Activated naive CD4-positive, alpha-beta T cell treated with anti-CD3 and anti-CD28 coated beads for 36 hours (primary cell): ENCODE data around the gene PLEKHH2. TPM values are rescaled to one million over a fixed set of nuclear protein-coding genes. Genes with fewer than 3 reads are reported as not detected.

Experiments used
- CTCF ChIA-PET: fragments of 350-600 bp; sonication (Branson Sonifier 250); formaldehyde crosslinking; loops from one replicate; lab custom pipeline; 2021; ENCODE audit warnings: antibody characterized with exemption; lab: Charles Lee
- DNase-seq: peaks from one replicate; pipeline ENCODE4 v3.0.0-alpha.2; 2020
- H3K27ac Mint-ChIP-seq: one replicate; pipeline ENCODE4 v1.8.0; 2021; ENCODE audit warnings: mild to moderate bottlenecking, mixed read lengths
- H3K27me3 Mint-ChIP-seq: one replicate; pipeline ENCODE4 v1.8.0; 2021; ENCODE audit warnings: low read depth, mixed read lengths
- H3K36me3 Mint-ChIP-seq: one replicate; pipeline ENCODE4 v1.8.0; 2021; ENCODE audit warnings: low read depth, mixed read lengths
- H3K4me1 Mint-ChIP-seq: one replicate; pipeline ENCODE4 v1.8.0; 2021; ENCODE audit warnings: low read depth, mixed read lengths
- H3K4me3 Mint-ChIP-seq: one replicate; pipeline ENCODE4 v1.8.0; 2021; ENCODE audit warnings: mild to moderate bottlenecking, moderate library complexity, mixed read lengths
- H3K9me3 Mint-ChIP-seq: one replicate; pipeline ENCODE4 v1.8.0; 2021; ENCODE audit warnings: mixed read lengths
- intact Hi-C: fragments of 100-400 bp; cut with micrococcal nuclease; formaldehyde crosslinking; loops from one replicate; pipeline ENCODE4 v1.15.1; 2023
- total RNA-seq, 2 experiments: library from RNA; stranded (reverse); gene quantifications; one replicate each; pipeline ENCODE4 v1.2.3, GENCODE V29; 2021

PLEKHH2 gene
- total RNA-seq, 2 experiments from 2014 or later, result 0.64 to 0.72 TPM

- intact Hi-C loops, result no loop called here
- no peaks in the 10 kb centered on the region for H3K9me3 Mint-ChIP-seq
- no peak for DNase-seq
- no peaks in the 10 kb centered on the region for H3K27me3 Mint-ChIP-seq
- H3K27ac Mint-ChIP-seq, result no peak overlapping the region
- CTCF ChIA-PET, result interaction anchor here (0.7 kb wide), 1 partner anchor 634 kb away, joined by 3 read pairs; no protein-coding TSS in a partner anchor
- H3K4me1 Mint-ChIP-seq, result no peaks in the 10 kb centered on the region
- H3K36me3 Mint-ChIP-seq, result no peaks in the 10 kb centered on the region
- no peak overlapping the region for H3K4me3 Mint-ChIP-seq
Observed at GRCh38 chr2:43752302-43752701, 115.2 kb downstream of the PLEKHH2 start.

- Mint-ChIP-seq H3K9me3 (no peaks in the 10 kb centered on the region), H3K4me3 (no peak overlapping the region), H3K27ac (no peak overlapping the region), H3K36me3 (no peaks in the 10 kb centered on the region), H3K4me1 (no peaks in the 10 kb centered on the region), H3K27me3 (no peaks in the 10 kb centered on the region)
- intact Hi-C loops, result no loop called here
- CTCF ChIA-PET, result no interaction called here
- DNase-seq, result no peak
Observed at GRCh38 chr2:43754180-43754579, 117.1 kb downstream of the PLEKHH2 start.

GRCh38 chr2:43758739-43759138, 121.7 kb downstream of the PLEKHH2 start:
- H3K27ac Mint-ChIP-seq, result no peak overlapping the region

GRCh38 chr2:43759195-43759594, 122.1 kb downstream of the PLEKHH2 start:
- intact Hi-C loops, result no loop called here
- Mint-ChIP-seq H3K27ac (no peak overlapping the region), H3K36me3 (no peaks in the 10 kb centered on the region), H3K4me1 (peaks cover 3% of the 10 kb centered on the region), H3K4me3 (no peak overlapping the region), H3K27me3 (no peaks in the 10 kb centered on the region), H3K9me3 (no peaks in the 10 kb centered on the region)
- CTCF ChIA-PET, result no interaction called here
- DNase-seq, result no peak

More at GRCh38 chr2:43758739-43759138, 121.7 kb downstream of the PLEKHH2 start:
- no peak for DNase-seq
- H3K9me3 Mint-ChIP-seq, result no peaks in the 10 kb centered on the region
- no peaks in the 10 kb centered on the region for H3K36me3 Mint-ChIP-seq
- no peaks in the 10 kb centered on the region for H3K27me3 Mint-ChIP-seq
- H3K4me3 Mint-ChIP-seq, result no peak overlapping the region
- peaks cover 3% of the 10 kb centered on the region for H3K4me1 Mint-ChIP-seq
- CTCF ChIA-PET, result no interaction called here
- intact Hi-C loops, result no loop called here

- H3K4me3 Mint-ChIP-seq, result no peak overlapping the region
- H3K4me1 Mint-ChIP-seq, result peaks cover 12% of the 10 kb centered on the region
- H3K27ac Mint-ChIP-seq, result no peak overlapping the region
- no peaks in the 10 kb centered on the region for H3K27me3 Mint-ChIP-seq
- CTCF ChIA-PET, result no interaction called here
- no peaks in the 10 kb centered on the region for H3K36me3 Mint-ChIP-seq
- intact Hi-C loops, result no loop called here
- peaks cover 1% of the 10 kb centered on the region for H3K9me3 Mint-ChIP-seq
- no peak for DNase-seq
Observed at GRCh38 chr2:43762286-43762685, 125.2 kb downstream of the PLEKHH2 start.

GRCh38 chr2:43763091-43763490, 126.0 kb downstream of the PLEKHH2 start:
- Mint-ChIP-seq H3K27ac (no peak overlapping the region), H3K36me3 (no peaks in the 10 kb centered on the region)
- intact Hi-C loops, result no loop called here

GRCh38 chr2:43764086-43764705, 127.1 kb downstream of the PLEKHH2 start:
- peaks cover 12% of the 10 kb centered on the region for H3K4me1 Mint-ChIP-seq
- peaks cover 1% of the 10 kb centered on the region for H3K9me3 Mint-ChIP-seq
- H3K27me3 Mint-ChIP-seq, result no peaks in the 10 kb centered on the region
- H3K4me3 Mint-ChIP-seq, result no peak overlapping the region
- CTCF ChIA-PET, result no interaction called here
- intact Hi-C loops, result no loop called here
- H3K27ac Mint-ChIP-seq, result no peak overlapping the region
- DNase-seq, result no peak
- H3K36me3 Mint-ChIP-seq, result no peaks in the 10 kb centered on the region

More at GRCh38 chr2:43763091-43763490, 126.0 kb downstream of the PLEKHH2 start:
- no peak for DNase-seq
- CTCF ChIA-PET, result no interaction called here
- Mint-ChIP-seq H3K4me1 (peaks cover 12% of the 10 kb centered on the region), H3K4me3 (no peak overlapping the region), H3K27me3 (no peaks in the 10 kb centered on the region), H3K9me3 (peaks cover 1% of the 10 kb centered on the region)

GRCh38 chr2:43766006-43766405, 128.9 kb downstream of the PLEKHH2 start:
- Mint-ChIP-seq H3K4me3 (no peak overlapping the region), H3K27ac (no peak overlapping the region), H3K27me3 (no peaks in the 10 kb centered on the region), H3K4me1 (peaks cover 12% of the 10 kb centered on the region), H3K36me3 (no peaks in the 10 kb centered on the region), H3K9me3 (peaks cover 1% of the 10 kb centered on the region)
- CTCF ChIA-PET, result no interaction called here
- intact Hi-C loops, result no loop called here
- DNase-seq, result no peak

GRCh38 chr2:43773876-43774613, 137.0 kb downstream of the PLEKHH2 start, which contains the start of gene DYNC2LI1:
TSS of gene DYNC2LI1 (plus strand) at chr2:43774039. CDS start at chr2:43774139, 100 bp downstream.
- Mint-ChIP-seq H3K27ac (peak within 1 kb of the TSS; percentile 79), H3K36me3 (no peaks in the 10 kb centered on the region), H3K9me3 (no peaks in the 10 kb centered on the region), H3K27me3 (no peaks in the 10 kb centered on the region), H3K4me1 (peaks cover 21% of the 10 kb centered on the region), H3K4me3 (peak within 1 kb of the TSS; percentile 91)
- DNase-seq, result peak; percentile 90
- intact Hi-C loops, result loop anchor here (1.0 to 10.0 kb wide), 4 partner anchors 137 to 479 kb away; partner anchors contain the start of genes LRPPRC, PLEKHH2 and PPM1B
- CTCF ChIA-PET, result no interaction called here

- Mint-ChIP-seq H3K9me3 (no peaks in the 10 kb centered on the region), H3K27ac (no peak overlapping the region), H3K27me3 (no peaks in the 10 kb centered on the region), H3K36me3 (no peaks in the 10 kb centered on the region), H3K4me3 (peak overlapping the region; percentile 91), H3K4me1 (peaks cover 21% of the 10 kb centered on the region)
- CTCF ChIA-PET, result interaction anchor here (0.6 kb wide), 1 partner anchor 139 kb away, joined by 3 read pairs; no protein-coding TSS in a partner anchor
- no peak for DNase-seq
- intact Hi-C loops, result loop anchor here (1.0 to 10.0 kb wide), 4 partner anchors 137 to 480 kb away; partner anchors contain the start of genes LRPPRC, PLEKHH2 and PPM1B
Observed at GRCh38 chr2:43774617-43775016, 137.6 kb downstream of the PLEKHH2 start.

- CTCF ChIA-PET, result interaction anchor here (0.8 kb wide), 1 partner anchor 166 kb away, joined by 3 read pairs; no protein-coding TSS in a partner anchor
- no peak overlapping the region for H3K4me3 Mint-ChIP-seq
Observed at GRCh38 chr2:43776324-43776723, 139.3 kb downstream of the PLEKHH2 start.

GRCh38 chr2:43777306-43777926, 140.4 kb downstream of the PLEKHH2 start:
- Mint-ChIP-seq H3K9me3 (no peaks in the 10 kb centered on the region), H3K36me3 (no peaks in the 10 kb centered on the region), H3K4me1 (peaks cover 21% of the 10 kb centered on the region), H3K27ac (no peak overlapping the region), H3K4me3 (no peak overlapping the region), H3K27me3 (no peaks in the 10 kb centered on the region)
- peak; percentile 40 for DNase-seq
- intact Hi-C loops, result loop anchor here (10.0 kb wide), 2 partner anchors 217 to 483 kb away; partner anchors contain the start of gene LRPPRC
- CTCF ChIA-PET, result interaction anchor here (0.8 kb wide), 1 partner anchor 167 kb away, joined by 3 read pairs; no protein-coding TSS in a partner anchor

More at GRCh38 chr2:43776324-43776723, 139.3 kb downstream of the PLEKHH2 start:
- no peaks in the 10 kb centered on the region for H3K9me3 Mint-ChIP-seq
- intact Hi-C loops, result loop anchor here (1.0 to 10.0 kb wide), 3 partner anchors 12 to 482 kb away; partner anchors contain the start of gene LRPPRC
- no peak overlapping the region for H3K27ac Mint-ChIP-seq
- DNase-seq, result peak; percentile 48
- no peaks in the 10 kb centered on the region for H3K27me3 Mint-ChIP-seq
- no peaks in the 10 kb centered on the region for H3K36me3 Mint-ChIP-seq
- H3K4me1 Mint-ChIP-seq, result peaks cover 21% of the 10 kb centered on the region
